HG02678 (cell line): ENCODE results near the gene KLHL18.
"Not testable (repeated sequence)": the region's sequence is repeated elsewhere in the genome, so short reads cannot be mapped to it uniquely, and the experiment has no call there.

Experiments used
- ATAC-seq: cut with Tn5 transposase; IDR thresholded peaks from one replicate; pipeline ENCODE4 v1.9.1; 2021; ENCODE audit warnings: mild to moderate bottlenecking, moderate library complexity; ENCODE audit not compliant: unreplicated experiment

Gene KLHL18

GRCh38 chr3:47356201-47356600, 73.5 kb downstream of the KLHL18 start:
- no peak for ATAC-seq

DNA sequence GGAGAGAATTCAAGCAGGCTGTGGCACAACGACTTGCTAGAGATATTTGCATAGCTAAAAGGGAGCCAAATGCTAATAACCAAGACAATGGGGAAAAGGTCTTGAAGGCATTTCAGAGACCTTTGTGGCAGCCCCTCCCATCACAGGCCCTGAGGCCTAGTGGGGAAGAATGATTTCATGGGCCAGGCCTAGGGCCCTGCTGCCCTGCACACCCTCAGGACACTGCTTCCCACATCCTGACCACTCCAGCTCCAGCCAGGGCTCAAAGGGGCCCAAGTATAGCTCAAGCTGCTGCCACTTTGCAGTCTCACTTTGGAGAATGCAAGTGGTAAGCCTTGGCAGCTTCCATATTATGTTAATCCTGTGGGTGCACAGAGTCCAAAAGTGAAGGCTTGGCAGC, 76.6 kb downstream of the KLHL18 start:
- ATAC-seq, result no peak

- not testable (repeated sequence) for ATAC-seq
These were observed 77.4 kb downstream of the KLHL18 start for GRCh38 chr3:47360110-47360517.

DNA sequence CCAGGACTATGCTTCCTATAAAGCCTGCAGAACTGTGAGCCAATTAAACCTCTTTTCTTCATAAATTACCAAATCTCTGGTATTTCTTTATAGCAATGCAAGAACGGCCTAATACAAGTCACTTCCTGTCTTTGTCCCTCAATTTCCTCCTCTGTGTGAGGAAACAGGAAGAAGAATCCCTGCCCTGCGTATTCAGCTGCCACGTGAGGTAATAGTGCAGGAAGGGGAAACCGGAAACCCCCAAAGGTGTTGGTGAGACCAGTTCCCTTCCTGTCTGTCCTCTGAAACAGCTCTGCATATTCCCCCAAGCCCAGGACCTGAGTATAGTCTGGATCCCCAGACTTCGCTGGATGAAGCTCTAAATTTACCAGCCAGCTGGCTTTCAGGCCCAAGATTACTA, 80.0 kb downstream of the KLHL18 start:
- no peak for ATAC-seq

DNA sequence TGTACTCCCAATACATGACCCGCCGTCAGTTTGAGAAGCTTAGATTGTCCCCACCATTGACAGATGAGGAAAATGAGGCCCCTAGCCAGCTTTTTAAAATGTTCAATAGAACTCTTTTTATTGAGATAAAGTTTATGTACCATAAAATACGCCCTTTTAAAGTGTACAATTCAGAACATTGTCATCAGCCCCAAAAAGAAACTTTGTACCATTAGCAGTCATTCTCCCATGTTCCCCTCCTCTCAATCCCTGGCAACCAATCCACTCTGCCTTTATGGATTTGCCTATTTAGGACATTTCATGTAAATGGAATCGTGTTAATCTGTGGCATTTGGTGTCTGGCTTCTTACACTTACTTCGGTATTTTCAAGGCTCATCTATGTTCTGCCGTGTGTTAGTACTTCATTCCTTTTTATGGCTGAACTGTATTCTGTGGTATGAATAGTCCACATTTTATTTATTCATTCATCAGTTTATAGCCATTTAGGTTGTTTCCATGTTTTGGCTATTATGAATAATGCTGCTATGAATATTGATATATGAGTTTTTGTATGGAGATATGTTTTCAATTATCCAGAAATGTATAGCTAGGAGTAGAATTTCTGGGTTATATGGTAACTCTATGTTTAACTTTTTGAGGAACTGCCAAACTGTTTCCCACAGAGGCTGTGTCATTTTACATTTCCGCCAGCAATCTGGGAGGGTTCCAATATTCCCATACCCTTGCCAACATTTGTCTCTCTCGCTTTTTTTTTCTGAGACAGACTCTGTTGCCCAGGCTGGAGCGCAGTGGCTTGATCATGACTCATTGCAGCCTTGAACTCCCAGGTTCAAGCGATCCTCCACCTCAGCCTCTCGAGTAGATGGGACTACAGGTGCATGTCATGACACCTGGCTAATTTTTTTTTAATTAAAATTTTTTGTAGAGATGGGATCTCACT, 82.7 kb downstream of the KLHL18 start:
- ATAC-seq, result no peak

GRCh38 chr3:47366833-47367232, 84.1 kb downstream of the KLHL18 start:
- ATAC-seq, result no peak

DNA sequence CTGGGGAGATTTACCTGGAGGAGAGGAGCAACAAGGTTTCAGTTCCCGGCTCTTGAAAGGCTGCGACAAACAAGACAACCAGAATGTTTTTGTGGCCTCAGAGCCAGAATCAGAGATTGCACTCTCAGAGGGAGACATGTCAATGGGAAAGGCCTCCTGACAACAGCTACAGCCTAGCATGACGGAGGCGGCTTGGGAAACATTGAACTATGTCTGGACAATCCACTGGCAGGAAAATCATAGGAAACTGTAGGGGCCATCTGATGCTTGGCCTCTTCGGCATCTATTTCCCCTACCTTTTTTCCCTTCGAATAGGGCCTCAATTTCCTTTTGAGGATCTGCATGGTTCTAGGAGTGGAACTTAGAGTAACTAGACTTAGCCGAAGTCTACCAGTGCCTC, 84.9 kb downstream of the KLHL18 start:
- ATAC-seq, result no peak

DNA sequence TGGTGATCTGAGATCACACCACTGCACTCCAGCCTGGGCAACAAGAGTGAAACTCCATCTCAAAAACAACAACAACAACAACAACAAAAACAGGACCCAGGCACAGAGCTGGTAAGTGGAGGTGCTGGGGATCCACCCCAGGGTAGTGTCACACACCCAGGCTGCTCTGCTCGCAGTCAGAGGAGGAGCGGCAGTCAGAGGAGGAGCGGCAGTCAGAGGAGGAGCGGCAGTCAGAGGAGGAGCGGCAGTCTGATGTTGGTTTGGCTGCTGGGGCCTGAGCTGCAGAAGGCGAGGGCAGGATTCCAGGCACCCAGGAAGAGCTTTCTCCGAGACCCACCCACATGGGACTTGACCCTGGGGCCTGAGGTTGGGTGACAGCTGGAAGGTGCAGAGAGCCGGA, 87.3 kb downstream of the KLHL18 start:
- not testable (repeated sequence) for ATAC-seq

GRCh38 chr3:47370887-47371697, 88.3 kb downstream of the KLHL18 start:
- no peak for ATAC-seq

- no peak for ATAC-seq
These were observed 91.8 kb downstream of the KLHL18 start for GRCh38 chr3:47374587-47374986.

- ATAC-seq, result no peak
These were observed 93.6 kb downstream of the KLHL18 start for GRCh38 chr3:47376393-47376792.

- ATAC-seq, result no peak
These were observed 94.4 kb downstream of the KLHL18 start for GRCh38 chr3:47377186-47377585.

GRCh38 chr3:47378869-47379268, 96.1 kb downstream of the KLHL18 start:
- ATAC-seq, result no peak

GRCh38 chr3:47379411-47379899, 96.7 kb downstream of the KLHL18 start:
- no peak for ATAC-seq

GRCh38 chr3:47380026-47380600, 97.4 kb downstream of the KLHL18 start:
- ATAC-seq, result peak; percentile 13

GRCh38 chr3:47380601-47381316, 98.0 kb downstream of the KLHL18 start, which contains the start of gene PTPN23:
TSS of gene PTPN23 (plus strand) at chr3:47381021. CDS start at chr3:47381097, 76 bp downstream.
- ATAC-seq, result peak; percentile 83

DNA sequence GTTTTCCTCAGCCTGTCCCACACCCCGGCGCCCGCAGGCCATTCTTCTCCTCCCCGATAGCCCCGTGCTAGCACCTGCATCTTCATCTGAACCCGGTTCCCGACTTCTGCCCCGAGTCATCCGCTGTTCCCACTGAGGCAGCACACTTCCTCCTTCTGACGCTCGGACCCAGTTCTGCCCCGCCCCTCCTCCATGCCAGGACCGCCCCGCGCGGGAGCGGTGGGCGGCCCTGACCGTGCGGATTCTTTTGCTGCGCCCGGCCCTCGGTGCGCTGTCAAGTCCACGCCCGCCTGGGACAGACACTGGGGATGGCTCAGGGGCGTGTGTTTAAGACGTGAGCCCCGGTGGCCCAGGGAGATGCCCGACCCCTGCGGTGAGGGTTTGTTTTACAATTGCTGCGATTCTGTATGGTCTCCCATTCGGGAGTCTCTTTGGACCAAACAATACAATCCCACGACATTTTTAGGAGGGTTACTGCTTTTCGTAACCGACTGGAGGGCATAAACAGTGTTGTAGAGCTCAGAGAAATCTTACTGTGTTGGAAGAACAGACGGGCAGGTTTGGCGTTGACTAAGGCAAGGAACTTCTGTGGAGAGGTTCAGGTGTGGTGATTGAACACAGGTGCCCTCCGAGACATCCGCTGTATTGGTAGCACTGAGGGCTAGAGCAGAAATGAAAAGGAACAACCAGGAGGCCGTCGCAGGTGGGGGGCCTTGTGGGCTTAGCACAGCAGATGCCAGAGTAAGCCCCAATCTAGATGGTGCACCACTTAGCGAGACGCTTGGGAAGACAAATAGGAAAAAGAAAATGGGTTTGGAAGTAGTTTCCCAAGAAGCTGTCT, 98.8 kb downstream of the KLHL18 start:
- peak; percentile 54 for ATAC-seq

GRCh38 chr3:47384425-47384824, 101.7 kb downstream of the KLHL18 start:
- ATAC-seq, result no peak

- ATAC-seq, result no peak
These were observed 102.3 kb downstream of the KLHL18 start for GRCh38 chr3:47385007-47385406.

DNA sequence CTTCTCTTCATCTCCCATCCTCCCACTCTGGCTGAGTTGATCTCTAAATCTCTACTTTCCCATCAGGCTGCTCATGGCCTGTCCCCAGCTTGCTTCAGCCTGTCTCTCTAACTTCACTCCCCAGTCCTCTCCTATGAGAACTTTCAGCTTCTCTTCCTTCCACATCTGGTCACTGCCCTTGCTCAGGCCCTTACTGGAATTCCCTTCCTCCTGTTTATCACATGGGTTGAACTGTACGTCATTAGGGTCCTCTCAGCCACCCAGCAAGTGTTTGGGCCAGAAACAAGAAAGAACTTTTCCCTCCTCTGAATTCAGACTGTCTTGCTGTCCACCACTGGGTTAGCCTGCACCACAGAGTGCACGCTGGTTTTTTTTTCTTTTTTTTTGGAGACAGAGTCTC, 103.1 kb downstream of the KLHL18 start:
- no peak for ATAC-seq
